DND-41 (cell line): Measurements from ENCODE around the gene OR2T3.
"Not testable (repeated sequence)": the region's sequence is repeated elsewhere in the genome, so short reads cannot be mapped to it uniquely, and the experiment has no call there.

ENCODE experiments used
- CTCF ChIP-seq: IDR thresholded peaks from 2 replicates; pipeline ENCODE4 v1.5.1; 2012; ENCODE audit warnings: borderline replicate concordance, low read length, moderate library complexity, mild to moderate bottlenecking; ENCODE audit not compliant: poor library complexity, severe bottlenecking; ENCODE audit errors: extremely low read depth
- EZH2 ChIP-seq: IDR thresholded peaks from 3 replicates; pipeline ENCODE4 v1.6.1; 2012; ENCODE audit warnings: borderline replicate concordance, low read depth, mild to moderate bottlenecking, moderate library complexity, low read length, inconsistent platforms; ENCODE audit not compliant: severe bottlenecking

GRCh38 chr1:248453619-248454018, 19.5 kb upstream of the OR2T3 start:
- TF ChIP-seq CTCF, EZH2: not testable (repeated sequence)
